Measurements from ENCODE around the gene PGF. TPM values are rescaled to one million over a fixed set of nuclear protein-coding genes. Genes with fewer than 3 reads are reported as not detected.

PGF gene
- total and polyA plus RNA-seq, 2 experiments from 2014 or later = 25.0 to 31.0 TPM

GRCh38 chr14:74963705-74964271 is 8.4 kb upstream of the PGF start:
- Histone ChIP-seq H3K9me2 (replicated peaks; ENCODE audit: insufficient read depth) (no peaks in the 10 kb centered on the region), H3K9me3 (ENCODE audit: low read depth) (no peaks in the 10 kb centered on the region), H3K4me3 (no peak overlapping the region), H4K20me1 (ENCODE audit: insufficient read depth, poor library complexity, severe bottlenecking) (no peaks in the 10 kb centered on the region), H3K4me2 (no peak overlapping the region), H3K27me3 (no peaks in the 10 kb centered on the region), H2AFZ (no peak overlapping the region), H3K27ac (peak overlapping the region; percentile 18), H3K36me3 (replicated peaks; ENCODE audit: insufficient read depth, low read depth) (no peaks in the 10 kb centered on the region), H3K4me1 (ENCODE audit: insufficient read depth) (peaks cover 8% of the 10 kb centered on the region), H3K79me2 (no peaks in the 10 kb centered on the region)
- 38% methylated on average over 9 of the region's 9 CpGs for WGBS (ENCODE audit: low lambda C conversion rate, missing lambda C conversion rate)
- DNase-seq (ENCODE audit: low spot score) = no peak
- TF ChIP-seq, protein P1, sequence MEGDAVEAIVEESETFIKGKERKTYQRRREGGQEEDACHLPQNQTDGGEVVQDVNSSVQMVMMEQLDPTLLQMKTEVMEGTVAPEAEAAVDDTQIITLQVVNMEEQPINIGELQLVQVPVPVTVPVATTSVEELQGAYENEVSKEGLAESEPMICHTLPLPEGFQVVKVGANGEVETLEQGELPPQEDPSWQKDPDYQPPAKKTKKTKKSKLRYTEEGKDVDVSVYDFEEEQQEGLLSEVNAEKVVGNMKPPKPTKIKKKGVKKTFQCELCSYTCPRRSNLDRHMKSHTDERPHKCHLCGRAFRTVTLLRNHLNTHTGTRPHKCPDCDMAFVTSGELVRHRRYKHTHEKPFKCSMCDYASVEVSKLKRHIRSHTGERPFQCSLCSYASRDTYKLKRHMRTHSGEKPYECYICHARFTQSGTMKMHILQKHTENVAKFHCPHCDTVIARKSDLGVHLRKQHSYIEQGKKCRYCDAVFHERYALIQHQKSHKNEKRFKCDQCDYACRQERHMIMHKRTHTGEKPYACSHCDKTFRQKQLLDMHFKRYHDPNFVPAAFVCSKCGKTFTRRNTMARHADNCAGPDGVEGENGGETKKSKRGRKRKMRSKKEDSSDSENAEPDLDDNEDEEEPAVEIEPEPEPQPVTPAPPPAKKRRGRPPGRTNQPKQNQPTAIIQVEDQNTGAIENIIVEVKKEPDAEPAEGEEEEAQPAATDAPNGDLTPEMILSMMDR (IDR thresholded peaks at IDR 0.05; ENCODE audit: poor library complexity) = no peak
- TF ChIP-seq EZH2phosphoT487 (IDR thresholded peaks at IDR 0.05; ENCODE audit: low read depth, severe bottlenecking, unreplicated experiment) (no peak), EZH2 (IDR thresholded peaks at IDR 0.05; ENCODE audit: borderline replicate concordance) (no peak)

DNA sequence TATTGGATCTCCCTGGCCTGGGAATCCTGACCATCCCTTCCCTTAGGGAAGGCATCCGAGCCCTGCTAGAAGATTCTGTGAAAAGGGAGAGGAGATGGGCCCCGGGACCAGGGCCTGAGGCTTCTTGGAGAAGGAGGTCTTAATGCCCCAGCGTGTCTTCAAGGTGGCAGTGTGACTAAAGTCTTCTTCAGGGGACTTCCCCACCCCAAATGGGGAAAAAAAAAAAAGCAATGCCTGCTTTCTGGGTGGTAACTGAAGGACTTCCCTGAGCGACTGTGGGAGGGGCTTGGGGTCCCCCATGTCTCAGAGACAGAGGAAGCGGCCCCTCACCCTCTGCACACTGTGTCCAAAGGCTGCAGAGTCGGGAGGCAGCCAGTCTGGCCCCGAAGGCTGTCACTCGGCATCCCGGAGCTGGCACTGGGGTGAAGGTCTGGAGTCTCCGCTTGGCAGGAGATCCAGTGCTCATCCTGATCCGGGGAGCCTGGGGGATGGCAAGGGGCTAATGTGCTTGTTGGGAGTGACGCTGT is 7.8 kb upstream of the PGF start:
- no peaks in the 10 kb centered on the region for H3K9me3 ChIP-seq (ENCODE audit: low read depth)
- H4K20me1 ChIP-seq (ENCODE audit: insufficient read depth, poor library complexity, severe bottlenecking) = no peaks in the 10 kb centered on the region
- H3K4me1 ChIP-seq (ENCODE audit: insufficient read depth) = peaks cover 8% of the 10 kb centered on the region
- WGBS (ENCODE audit: low lambda C conversion rate, missing lambda C conversion rate) = 79% methylated on average over 12 of the region's 12 CpGs
- DNase-seq (ENCODE audit: low spot score) = no peak
- no peaks in the 10 kb centered on the region for H3K36me3 ChIP-seq (replicated peaks; ENCODE audit: insufficient read depth, low read depth)
- no peak overlapping the region for H3K4me3 ChIP-seq
- H3K79me2 ChIP-seq = no peaks in the 10 kb centered on the region
- no peaks in the 10 kb centered on the region for H3K27me3 ChIP-seq
- no peak overlapping the region for H2AFZ ChIP-seq
- no peaks in the 10 kb centered on the region for H3K9me2 ChIP-seq (replicated peaks; ENCODE audit: insufficient read depth)
- H3K4me2 ChIP-seq = no peak overlapping the region
- H3K27ac ChIP-seq = no peak overlapping the region
- TF ChIP-seq EZH2phosphoT487 (IDR thresholded peaks at IDR 0.05; ENCODE audit: low read depth, severe bottlenecking, unreplicated experiment) (no peak), EZH2 (IDR thresholded peaks at IDR 0.05; ENCODE audit: borderline replicate concordance) (no peak)

DNA sequence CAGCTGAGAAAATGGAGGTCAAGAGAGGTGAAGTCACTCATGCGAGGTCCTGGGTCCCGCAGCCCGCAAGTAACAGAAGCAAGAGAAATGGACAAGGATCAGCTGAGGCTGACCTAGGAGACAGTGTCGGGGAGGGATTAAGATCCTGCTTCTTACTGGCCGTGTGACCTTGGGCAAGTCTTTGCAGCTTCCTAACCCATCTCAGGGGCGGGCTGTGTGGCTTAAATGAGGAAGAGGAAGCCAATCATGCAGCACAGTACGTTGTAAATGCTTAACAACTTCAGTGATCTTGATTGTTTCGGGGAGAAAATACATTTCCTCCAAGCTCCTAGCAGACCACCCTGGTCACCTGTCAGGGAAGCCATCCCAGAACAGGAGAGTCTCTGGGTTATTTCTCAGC is 7.1 kb upstream of the PGF start:
- 83% methylated on average over 8 of the region's 8 CpGs for WGBS (ENCODE audit: low lambda C conversion rate, missing lambda C conversion rate)

GRCh38 chr14:74962046-74962445 is 6.6 kb upstream of the PGF start:
- Histone ChIP-seq H3K4me3 (no peak overlapping the region), H2AFZ (no peak overlapping the region), H3K79me2 (no peaks in the 10 kb centered on the region), H3K9me2 (replicated peaks; ENCODE audit: insufficient read depth) (no peaks in the 10 kb centered on the region), H3K27me3 (no peaks in the 10 kb centered on the region), H3K36me3 (replicated peaks; ENCODE audit: insufficient read depth, low read depth) (no peaks in the 10 kb centered on the region), H3K27ac (no peak overlapping the region), H4K20me1 (ENCODE audit: insufficient read depth, poor library complexity, severe bottlenecking) (no peaks in the 10 kb centered on the region), H3K9me3 (ENCODE audit: low read depth) (no peaks in the 10 kb centered on the region), H3K4me2 (no peak overlapping the region), H3K4me1 (ENCODE audit: insufficient read depth) (peaks cover 8% of the 10 kb centered on the region)
- 74% methylated on average over 11 of the region's 11 CpGs for WGBS (ENCODE audit: low lambda C conversion rate, missing lambda C conversion rate)
- TF ChIP-seq EZH2phosphoT487 (IDR thresholded peaks at IDR 0.05; ENCODE audit: low read depth, severe bottlenecking, unreplicated experiment) (no peak), EZH2 (IDR thresholded peaks at IDR 0.05; ENCODE audit: borderline replicate concordance) (no peak)
- DNase-seq (ENCODE audit: low spot score) = no peak

More for the DNA sequence above, 7.1 kb upstream of the PGF start:
- no peak for DNase-seq (ENCODE audit: low spot score)
- H3K4me3 ChIP-seq = no peak overlapping the region
- no peak overlapping the region for H3K27ac ChIP-seq
- H3K36me3 ChIP-seq (replicated peaks; ENCODE audit: insufficient read depth, low read depth) = no peaks in the 10 kb centered on the region
- no peak overlapping the region for H2AFZ ChIP-seq
- H3K9me3 ChIP-seq (ENCODE audit: low read depth) = no peaks in the 10 kb centered on the region
- TF ChIP-seq EZH2 (IDR thresholded peaks at IDR 0.05; ENCODE audit: borderline replicate concordance) (no peak), EZH2phosphoT487 (IDR thresholded peaks at IDR 0.05; ENCODE audit: low read depth, severe bottlenecking, unreplicated experiment) (no peak)
- TF ChIP-seq, protein P1 (IDR thresholded peaks at IDR 0.05; ENCODE audit: poor library complexity) = no peak
- no peaks in the 10 kb centered on the region for H3K27me3 ChIP-seq
- no peaks in the 10 kb centered on the region for H3K9me2 ChIP-seq (replicated peaks; ENCODE audit: insufficient read depth)
- H4K20me1 ChIP-seq (ENCODE audit: insufficient read depth, poor library complexity, severe bottlenecking) = no peaks in the 10 kb centered on the region
- H3K4me1 ChIP-seq (ENCODE audit: insufficient read depth) = peaks cover 8% of the 10 kb centered on the region
- no peak overlapping the region for H3K4me2 ChIP-seq
- H3K79me2 ChIP-seq = no peaks in the 10 kb centered on the region

All from hepatocyte (in vitro differentiated cells).